CD14-positive monocyte (primary cell): ENCODE results near the gene GGTLC1. TPM values are rescaled to one million over a fixed set of nuclear protein-coding genes. Genes with fewer than 3 reads are reported as not detected.

Source experiments
- DNase-seq, 3 donors: peaks; one replicate each; pipeline ENCODE4 v3.0.0-alpha.2; 2011 to 2022
- H2AFZ ChIP-seq: 2 replicates; pipeline ENCODE4 v1.6.0; 2012; ENCODE audit warnings: mild to moderate bottlenecking, low read depth, low read length, inconsistent platforms; ENCODE audit not compliant: insufficient read depth, poor library complexity, severe bottlenecking
- H3K27ac ChIP-seq, 2 donors: 1 replicate in 1 of 2; 2 replicates in 1 of 2; pipeline ENCODE4 v1.5.1; 2012 to 2013; ENCODE audit warnings: low read length in 2 of 2, control low read depth in 1 of 2, inconsistent platforms in 1 of 2, low read depth in 1 of 2, mild to moderate bottlenecking in 1 of 2
- H3K27me3 ChIP-seq, 2 donors: one replicate each; pipeline versions ENCODE4 v1.6.0 to v1.6.1; 2011 to 2013; ENCODE audit warnings: low read length in 2 of 2; ENCODE audit not compliant: control insufficient read depth in 2 of 2, insufficient read depth in 2 of 2
- H3K36me3 ChIP-seq, 2 donors: replicated peaks in 1 of 2; 1 replicate in 1 of 2; 2 replicates in 1 of 2; pipeline versions ENCODE4 v1.5.1 to v1.6.1; 2012 to 2013; ENCODE audit warnings: low read length in 2 of 2, control low read depth in 1 of 2, inconsistent platforms in 1 of 2, mild to moderate bottlenecking in 1 of 2; ENCODE audit not compliant: insufficient read depth in 2 of 2, control insufficient read depth in 1 of 2
- H3K4me1 ChIP-seq, 2 donors: 1 replicate in 1 of 2; 2 replicates in 1 of 2; pipeline versions ENCODE4 v1.5.1 to v1.6.1; 2012 to 2013; ENCODE audit warnings: low read length in 2 of 2, control low read depth in 1 of 2, inconsistent platforms in 1 of 2, mild to moderate bottlenecking in 1 of 2, moderate library complexity in 1 of 2; ENCODE audit not compliant: insufficient read depth in 2 of 2, control insufficient read depth in 1 of 2
- H3K4me2 ChIP-seq: replicated peaks from 2 replicates; pipeline ENCODE3; 2012; ENCODE audit warnings: low read length, moderate library complexity, mild to moderate bottlenecking; ENCODE audit not compliant: poor library complexity, severe bottlenecking; ENCODE audit errors: extremely low read depth
- H3K4me3 ChIP-seq, 3 experiments: fragments of 200-600 bp in 1 of 3; sonication (generic) in 1 of 3; replicated peaks in 1 of 3; 1 replicate in 2 of 3; 2 replicates in 1 of 3; pipeline ENCODE4 v1.5.1; 2011 to 2013; ENCODE audit warnings: low read length in 3 of 3, mild to moderate bottlenecking in 3 of 3, control low read depth in 2 of 3, low read depth in 2 of 3, inconsistent platforms in 1 of 3, moderate library complexity in 1 of 3
- H3K79me2 ChIP-seq: 2 replicates; pipeline ENCODE4 v1.6.0; 2012; ENCODE audit warnings: mild to moderate bottlenecking, control low read depth, inconsistent platforms, low read length, moderate library complexity; ENCODE audit not compliant: insufficient read depth
- H3K9ac ChIP-seq: 2 replicates; pipeline ENCODE4 v1.6.0; 2017; ENCODE audit warnings: low read length, mild to moderate bottlenecking; ENCODE audit not compliant: insufficient read depth, poor library complexity, severe bottlenecking
- H3K9me3 ChIP-seq, 2 donors: replicated peaks in 1 of 2; 1 replicate in 1 of 2; 2 replicates in 1 of 2; pipeline versions ENCODE4 v1.5.1 to v1.6.1; 2012 to 2013; ENCODE audit warnings: low read length in 2 of 2, control low read depth in 1 of 2; ENCODE audit not compliant: control insufficient read depth in 1 of 2, insufficient read depth in 1 of 2
- H4K20me1 ChIP-seq: 2 replicates; pipeline ENCODE4 v1.6.0; 2012; ENCODE audit warnings: mild to moderate bottlenecking, low read length, control low read depth, moderate library complexity; ENCODE audit not compliant: insufficient read depth
- H3K27ac Mint-ChIP-seq, 7 donors: one replicate each; pipeline ENCODE4 v1.8.0; 2020; ENCODE audit warnings: mild to moderate bottlenecking in 7 of 7, mixed read lengths in 7 of 7, moderate library complexity in 6 of 7, inconsistent platforms in 2 of 7
- H3K27me3 Mint-ChIP-seq, 3 donors: one replicate each; pipeline ENCODE4 v1.8.0; 2021 to 2022; ENCODE audit warnings: low read depth in 3 of 3, mild to moderate bottlenecking in 3 of 3, mixed read lengths in 3 of 3, moderate library complexity in 3 of 3, inconsistent platforms in 1 of 3
- H3K36me3 Mint-ChIP-seq, 2 donors: one replicate each; pipeline ENCODE4 v1.8.0; 2020; ENCODE audit warnings: mixed read lengths in 2 of 2, inconsistent platforms in 1 of 2, mild to moderate bottlenecking in 1 of 2
- H3K4me1 Mint-ChIP-seq: one replicate; pipeline ENCODE4 v1.8.0; 2020; ENCODE audit warnings: mild to moderate bottlenecking, mixed read lengths
- H3K4me3 Mint-ChIP-seq, 2 donors: one replicate each; pipeline ENCODE4 v1.8.0; 2020; ENCODE audit warnings: mild to moderate bottlenecking in 2 of 2, mixed read lengths in 2 of 2, moderate library complexity in 1 of 2
- H3K9me3 Mint-ChIP-seq, 7 donors: one replicate each; pipeline ENCODE4 v1.8.0; 2020 to 2022; ENCODE audit warnings: mixed read lengths in 7 of 7, mild to moderate bottlenecking in 6 of 7, moderate library complexity in 6 of 7, inconsistent platforms in 2 of 7
- CTCF ChIP-seq: fragments of 200-600 bp; IDR thresholded peaks from one replicate; pipeline ENCODE4 v1.8.0; 2022; ENCODE audit warnings: antibody characterized with exemption, mild to moderate bottlenecking
- WGBS: methylation state at CpG from one replicate; pipeline ENCODE4 v1.1.5; 2013; ENCODE audit warnings: missing lambda C conversion rate; ENCODE audit not compliant: insufficient coverage; 5-methylcytosine and 5-hydroxymethylcytosine counted together
- intact Hi-C, 2 donors: fragments of 100-400 bp; cut with micrococcal nuclease; formaldehyde crosslinking; loops; one replicate each; pipeline versions ENCODE4 v1.15.0 to v1.15.1; 2023
- polyA plus RNA-seq, 3 donors: library from polyadenylated mRNA; depleted of rRNA in 1 of 3; unstranded in 2 of 3; stranded (reverse) in 1 of 3; fragments of 300-500 nt in 2 of 3; fragments of >200 nt in 1 of 3; fragmentation: Illumina TruSeq in 2 of 3; gene quantifications; 1 replicate in 2 of 3; 2 replicates in 1 of 3; pipeline ENCODE4 v1.2.3, GENCODE V29; 2012 to 2021

The GGTLC1 gene
- polyA plus RNA-seq, 3 donors: not detected

- no peak overlapping the region for H3K27ac Mint-ChIP-seq
- H3K9me3 ChIP-seq: peaks cover 0 to 8% of the 10 kb centered on the region in 2 donors
- TF ChIP-seq CTCF: no peak
These were observed 18.5 kb downstream of the GGTLC1 start for GRCh38 chr20:23970049-23970448.

GRCh38 chr20:23967616-23967979 is 21.0 kb downstream of the GGTLC1 start:
- no peaks in the 10 kb centered on the region for H3K27me3 ChIP-seq
- intact Hi-C loops: no loop called here
- TF ChIP-seq CTCF: no peak
- no peak overlapping the region for H2AFZ ChIP-seq
- no peaks in the 10 kb centered on the region for H3K36me3 ChIP-seq
- H4K20me1 ChIP-seq: no peaks in the 10 kb centered on the region
- H3K4me3 Mint-ChIP-seq: no peak overlapping the region
- H3K9me3 ChIP-seq: peaks cover 6 to 8% of the 10 kb centered on the region in 2 donors
- H3K4me1 Mint-ChIP-seq: no peaks in the 10 kb centered on the region
- H3K9me3 Mint-ChIP-seq: peaks cover 0 to 10% (median 7%) of the 10 kb centered on the region in 7 donors
- peaks cover 0 to 6% (median 1%) of the 10 kb centered on the region in 3 donors for H3K27me3 Mint-ChIP-seq
- no peak for DNase-seq
- no peak overlapping the region for H3K27ac Mint-ChIP-seq
- H3K4me3 ChIP-seq: no peak overlapping the region
- no peaks in the 10 kb centered on the region for H3K36me3 Mint-ChIP-seq
- H3K4me2 ChIP-seq: no peak overlapping the region
- 89% methylated on average over 5 of the region's 7 CpGs for WGBS
- no peak overlapping the region for H3K9ac ChIP-seq
- H3K27ac ChIP-seq: no peak overlapping the region
- no peaks in the 10 kb centered on the region for H3K79me2 ChIP-seq
- no peaks in the 10 kb centered on the region for H3K4me1 ChIP-seq

More at GRCh38 chr20:23970049-23970448, 18.5 kb downstream of the GGTLC1 start:
- 79% methylated on average over 1 of the region's 1 CpG for WGBS
- H3K4me2 ChIP-seq: no peak overlapping the region
- no peak for DNase-seq
- H4K20me1 ChIP-seq: no peaks in the 10 kb centered on the region
- no peak overlapping the region for H2AFZ ChIP-seq
- no peak overlapping the region for H3K27ac ChIP-seq
- Mint-ChIP-seq H3K27me3 (peaks cover 0 to 6% (median 1%) of the 10 kb centered on the region in 3 donors), H3K4me1 (no peaks in the 10 kb centered on the region), H3K36me3 (no peaks in the 10 kb centered on the region), H3K9me3 (peaks cover 0 to 6% (median 3%) of the 10 kb centered on the region in 7 donors), H3K4me3 (no peak overlapping the region)
- no peaks in the 10 kb centered on the region for H3K79me2 ChIP-seq
- no peaks in the 10 kb centered on the region for H3K4me1 ChIP-seq
- intact Hi-C loops: no loop called here
- no peaks in the 10 kb centered on the region for H3K27me3 ChIP-seq
- H3K9ac ChIP-seq: no peak overlapping the region
- no peaks in the 10 kb centered on the region for H3K36me3 ChIP-seq
- H3K4me3 ChIP-seq: no peak overlapping the region
